22Rv1 (cell line): ENCODE data around the gene DTL.

ENCODE experiments used
- ZFX ChIP-seq: fragments of 450-650 bp; IDR thresholded peaks from 2 replicates; pipeline ENCODE4 v1.6.1; 2017; ENCODE audit warnings: antibody characterized with exemption, borderline replicate concordance
- TF ChIP-seq, protein P1 (sequence below): fragments of 450-650 bp; IDR thresholded peaks from 2 replicates; pipeline ENCODE4 v1.5.1; 2017; ENCODE audit warnings: mild to moderate bottlenecking

DNA sequence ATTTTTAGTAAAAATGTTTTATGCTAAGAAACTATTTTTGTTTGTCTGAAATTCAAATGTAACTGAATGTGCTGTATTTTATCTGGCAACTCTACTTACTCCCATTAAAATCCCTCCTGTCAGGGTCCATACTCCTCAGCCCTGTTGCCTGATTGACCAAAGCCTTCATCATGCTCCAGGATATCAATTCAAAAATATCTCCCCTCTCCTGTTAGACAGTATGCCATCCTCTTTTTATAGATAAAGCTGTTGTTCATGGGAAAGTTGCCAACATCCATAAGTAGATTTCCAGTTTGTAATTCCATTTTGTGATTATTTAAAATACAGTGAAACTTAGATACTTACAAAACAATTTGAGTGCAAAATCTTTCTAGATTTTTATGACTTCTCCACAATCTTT, 65.7 kb downstream of the DTL start:
- TF ChIP-seq, protein P1, sequence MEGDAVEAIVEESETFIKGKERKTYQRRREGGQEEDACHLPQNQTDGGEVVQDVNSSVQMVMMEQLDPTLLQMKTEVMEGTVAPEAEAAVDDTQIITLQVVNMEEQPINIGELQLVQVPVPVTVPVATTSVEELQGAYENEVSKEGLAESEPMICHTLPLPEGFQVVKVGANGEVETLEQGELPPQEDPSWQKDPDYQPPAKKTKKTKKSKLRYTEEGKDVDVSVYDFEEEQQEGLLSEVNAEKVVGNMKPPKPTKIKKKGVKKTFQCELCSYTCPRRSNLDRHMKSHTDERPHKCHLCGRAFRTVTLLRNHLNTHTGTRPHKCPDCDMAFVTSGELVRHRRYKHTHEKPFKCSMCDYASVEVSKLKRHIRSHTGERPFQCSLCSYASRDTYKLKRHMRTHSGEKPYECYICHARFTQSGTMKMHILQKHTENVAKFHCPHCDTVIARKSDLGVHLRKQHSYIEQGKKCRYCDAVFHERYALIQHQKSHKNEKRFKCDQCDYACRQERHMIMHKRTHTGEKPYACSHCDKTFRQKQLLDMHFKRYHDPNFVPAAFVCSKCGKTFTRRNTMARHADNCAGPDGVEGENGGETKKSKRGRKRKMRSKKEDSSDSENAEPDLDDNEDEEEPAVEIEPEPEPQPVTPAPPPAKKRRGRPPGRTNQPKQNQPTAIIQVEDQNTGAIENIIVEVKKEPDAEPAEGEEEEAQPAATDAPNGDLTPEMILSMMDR, result no peak
- TF ChIP-seq ZFX, result no peak
